SK-N-SH (cell line): ENCODE results near the gene NBEA. TPM values are rescaled to one million over a fixed set of nuclear protein-coding genes. Genes with fewer than 3 reads are reported as not detected.

Experiments
- CTCF ChIA-PET: fragments of 300-600, 350-600 bp; formaldehyde crosslinking; extraction: SDS; loops from one replicate; lab custom pipeline; 2021; lab: Yijun Ruan, JAX
- POLR2A ChIA-PET: fragments of 350-600 bp; sonication (Branson Sonifier 250); formaldehyde crosslinking; extraction: SDS; loops from one replicate; lab custom pipeline; 2020; ENCODE audit warnings: antibody characterized with exemption, inconsistent platforms; lab: Yijun Ruan, JAX
- DNase-seq: peaks from one replicate; pipeline ENCODE4 v3.0.0; 2012
- H2AFZ ChIP-seq: fragments of 200-600 bp; sonication (generic); 2 replicates; pipeline ENCODE4 v1.8.1; 2016; ENCODE audit warnings: antibody characterized with exemption, mild to moderate bottlenecking, low read depth
- H3F3A ChIP-seq: fragments of 200-600 bp; sonication (generic); replicated peaks from 2 replicates; pipeline ENCODE3; 2016; ENCODE audit warnings: antibody characterized with exemption, mild to moderate bottlenecking; ENCODE audit not compliant: insufficient read depth
- H3K27ac ChIP-seq, 2 experiments: fragments of 200-500 bp in 1 of 2; fragments of 200-600 bp in 1 of 2; sonication (Bioruptor generic) in 1 of 2; sonication (generic), shearing (Covaris generic) in 1 of 2; 2 replicates each; pipeline versions ENCODE4 v1.5.1 to v1.6.1; 2014 to 2016; ENCODE audit warnings: low read depth in 2 of 2, inconsistent platforms in 1 of 2, low read length in 1 of 2, mild to moderate bottlenecking in 1 of 2, mixed read lengths in 1 of 2
- H3K27me3 ChIP-seq: fragments of 200-600 bp; sonication (generic), shearing (Covaris generic); 2 replicates; pipeline ENCODE4 v1.6.1; 2016; ENCODE audit warnings: mixed run types; ENCODE audit not compliant: insufficient read depth
- H3K36me3 ChIP-seq, 2 experiments: fragments of 200-500 bp in 1 of 2; fragments of 200-600 bp in 1 of 2; sonication (Bioruptor generic) in 1 of 2; sonication (generic) in 1 of 2; replicated peaks in 1 of 2; 2 replicates each; pipeline versions ENCODE3 to v1.5.1; 2014 to 2016; ENCODE audit warnings: low read length in 1 of 2, mild to moderate bottlenecking in 1 of 2; ENCODE audit not compliant: insufficient read depth in 2 of 2, control insufficient read depth in 1 of 2
- H3K4me1 ChIP-seq, 2 experiments: fragments of 200-500 bp in 1 of 2; fragments of 200-600 bp in 1 of 2; sonication (Bioruptor generic) in 1 of 2; sonication (generic), shearing (Covaris generic) in 1 of 2; 2 replicates each; pipeline versions ENCODE4 v1.5.1 to v1.6.1; 2014 to 2016; ENCODE audit warnings: low read depth in 1 of 2, low read length in 1 of 2, mixed run types in 1 of 2; ENCODE audit not compliant: insufficient read depth in 2 of 2, control insufficient read depth in 1 of 2
- H3K4me2 ChIP-seq: fragments of 200-600 bp; sonication (generic), shearing (Covaris generic); 2 replicates; pipeline ENCODE4 v1.6.1; 2017; ENCODE audit warnings: mixed run types
- H3K4me3 ChIP-seq, 2 experiments: fragments of 200-500 bp in 1 of 2; fragments of 200-600 bp in 1 of 2; sonication (Bioruptor generic) in 1 of 2; sonication (generic), shearing (Covaris generic) in 1 of 2; 2 replicates each; pipeline versions ENCODE4 v1.5.1 to v1.8.1; 2014 to 2016; ENCODE audit warnings: low read depth in 2 of 2, inconsistent platforms in 1 of 2, low read length in 1 of 2, mild to moderate bottlenecking in 1 of 2, mixed read lengths in 1 of 2, moderate library complexity in 1 of 2
- H3K79me2 ChIP-seq: fragments of 200-600 bp; sonication (generic); 2 replicates; pipeline ENCODE4 v1.8.1; 2017; ENCODE audit warnings: mild to moderate bottlenecking; ENCODE audit not compliant: insufficient read depth
- H3K9ac ChIP-seq: fragments of 200-600 bp; sonication (generic); 2 replicates; pipeline ENCODE4 v1.6.1; 2017; ENCODE audit warnings: mixed run types
- H3K9me2 ChIP-seq: fragments of 200-600 bp; sonication (generic); 2 replicates; pipeline ENCODE4 v1.6.1; 2017; ENCODE audit warnings: mixed run types
- H3K9me3 ChIP-seq: fragments of 200-600 bp; sonication (generic); 2 replicates; pipeline ENCODE4 v1.6.1; 2017; ENCODE audit warnings: mixed run types, mild to moderate bottlenecking, moderate library complexity
- H4K20me1 ChIP-seq: fragments of 200-600 bp; sonication (generic); 2 replicates; pipeline ENCODE4 v1.6.1; 2017; ENCODE audit warnings: mild to moderate bottlenecking, mixed run types; ENCODE audit not compliant: insufficient read depth
- CTCF ChIP-seq: fragments of 200-600 bp; sonication (generic); IDR thresholded peaks from 2 replicates; pipeline ENCODE4 v1.6.1; 2017; ENCODE audit warnings: antibody characterized with exemption, mild to moderate bottlenecking, moderate library complexity
- ELF1 ChIP-seq: IDR thresholded peaks from 2 replicates; pipeline ENCODE4 v1.4.0; 2012
- FOSL2 ChIP-seq: IDR thresholded peaks from 2 replicates; pipeline ENCODE4 v1.4.0; 2012; ENCODE audit warnings: low read depth, mild to moderate bottlenecking, moderate library complexity, borderline replicate concordance
- FOXJ3 ChIP-seq: sonication (generic); formaldehyde crosslinking; IDR thresholded peaks from 2 replicates; pipeline ENCODE4 v1.5.1; 2020; ENCODE audit warnings: mild to moderate bottlenecking, missing genetic modification reagents
- FOXM1 ChIP-seq: IDR thresholded peaks from 2 replicates; pipeline ENCODE4 v1.4.0; 2012; ENCODE audit warnings: low read depth, mild to moderate bottlenecking
- IRF3 ChIP-seq: fragments of 150-350 bp; IDR thresholded peaks from 2 replicates; pipeline ENCODE4 v1.6.1; 2016; ENCODE audit warnings: mild to moderate bottlenecking, low read depth, low read length
- JUND ChIP-seq: IDR thresholded peaks from 2 replicates; pipeline ENCODE4 v1.4.0; 2012
- MEF2A ChIP-seq: IDR thresholded peaks from 2 replicates; pipeline ENCODE4 v1.4.0; 2012; ENCODE audit warnings: low read depth, borderline replicate concordance
- MXI1 ChIP-seq: IDR thresholded peaks from 2 replicates; pipeline ENCODE4 v1.6.1; 2012; ENCODE audit warnings: mild to moderate bottlenecking, low read depth, low read length, improper control_type of control experiment
- NFIC ChIP-seq: IDR thresholded peaks from 2 replicates; pipeline ENCODE4 v1.4.0; 2012; ENCODE audit warnings: borderline replicate concordance
- PBX3 ChIP-seq: IDR thresholded peaks from 2 replicates; pipeline ENCODE4; 2012
- REST ChIP-seq: IDR thresholded peaks from 2 replicates; pipeline ENCODE4 v1.6.1; 2012; ENCODE audit warnings: mild to moderate bottlenecking, low read depth, low read length, moderate library complexity
- RFX5 ChIP-seq: IDR thresholded peaks from 2 replicates; pipeline ENCODE4 v1.6.1; 2012; ENCODE audit warnings: mild to moderate bottlenecking, improper control_type of control experiment, low read length
- RXRA ChIP-seq: IDR thresholded peaks from 2 replicates; pipeline ENCODE4 v1.4.0; 2012; ENCODE audit warnings: low read depth, mild to moderate bottlenecking, borderline replicate concordance
- SIN3A ChIP-seq: IDR thresholded peaks from 2 replicates; pipeline ENCODE4 v1.6.1; 2012; ENCODE audit warnings: low read depth, mild to moderate bottlenecking, low read length, moderate library complexity, borderline replicate concordance
- SMC3 ChIP-seq: IDR thresholded peaks from 2 replicates; pipeline ENCODE4 v1.6.1; 2012; ENCODE audit warnings: low read depth, low read length, improper control_type of control experiment
- TAF1 ChIP-seq: IDR thresholded peaks from 2 replicates; pipeline ENCODE4 v1.6.1; 2012; ENCODE audit warnings: low read depth, mild to moderate bottlenecking, low read length, moderate library complexity, borderline replicate concordance
- USF1 ChIP-seq: IDR thresholded peaks from 2 replicates; pipeline ENCODE4 v1.4.0; 2012; ENCODE audit warnings: low read depth, borderline replicate concordance
- YY1 ChIP-seq: IDR thresholded peaks from 2 replicates; pipeline ENCODE4 v1.4.0; 2012; ENCODE audit warnings: low read depth, mild to moderate bottlenecking
- WGBS: methylation state at CpG from one replicate; pipeline ENCODE4 v1.1.6; 2017; ENCODE audit warnings: low lambda C conversion rate; 5-methylcytosine and 5-hydroxymethylcytosine counted together
- polyA plus RNA-seq, 3 experiments: library from polyadenylated mRNA; depleted of rRNA; stranded (reverse); fragments of >200 nt; gene quantifications; 2 replicates each; pipeline ENCODE4 v1.2.3, GENCODE V29; 2012

NBEA gene
- polyA plus RNA-seq, 1 of the 3 experiments (the other 2 are of a cell fraction): 12.3 TPM

GRCh38 chr13:35266412-35266811, 324.3 kb downstream of the NBEA start:
- Histone ChIP-seq H3F3A (no peaks in the 10 kb centered on the region), H3K79me2 (no peaks in the 10 kb centered on the region), H3K9ac (no peak overlapping the region), H3K4me2 (no peak overlapping the region), H3K36me3 (no peaks in the 10 kb centered on the region), H3K9me3 (peaks cover 3% of the 10 kb centered on the region; the same call in 1 of the 2 replicates), H3K27me3 (no peaks in the 10 kb centered on the region), H3K4me1 (no peaks in the 10 kb centered on the region), H3K4me3 (no peak overlapping the region), H2AFZ (no peak overlapping the region), H3K9me2 (no peaks in the 10 kb centered on the region), H4K20me1 (no peaks in the 10 kb centered on the region), H3K27ac (no peak overlapping the region)
- no peak for DNase-seq
- WGBS: 94% methylated on average over 3 of the region's 3 CpGs
- TF ChIP-seq SIN3A (no peak), TAF1 (no peak), IRF3 (no peak), FOXM1 (no peak)
- ChIA-PET CTCF (no interaction called here), POLR2A (no interaction called here)

DNA sequence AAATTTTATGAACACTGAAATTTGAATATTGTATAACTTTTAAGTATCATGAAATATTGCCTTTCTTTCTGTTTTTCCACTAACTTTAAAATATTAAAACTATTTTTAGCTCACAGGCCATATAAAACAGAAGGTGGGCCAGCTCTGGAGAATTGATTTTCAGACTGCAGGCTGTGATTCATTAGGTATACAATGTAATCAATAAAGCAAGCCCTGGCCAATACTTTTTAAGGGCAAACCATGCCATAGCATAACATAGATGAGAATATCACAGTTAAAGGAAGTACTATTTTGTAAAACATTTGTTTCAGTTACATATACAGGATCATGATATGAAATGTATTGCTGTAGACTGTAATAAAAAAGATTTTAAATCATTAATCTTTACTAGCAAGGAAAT, 336.8 kb downstream of the NBEA start:
- ChIA-PET POLR2A (no interaction called here), CTCF (no interaction called here)
- no peaks in the 10 kb centered on the region for H3K79me2 ChIP-seq
- H3K4me2 ChIP-seq: no peak overlapping the region
- TF ChIP-seq SIN3A (no peak), ELF1 (no peak), IRF3 (no peak), FOSL2 (no peak), NFIC (no peak), YY1 (no peak), JUND (no peak), SMC3 (no peak), TAF1 (no peak), PBX3 (no peak), RFX5 (no peak), MEF2A (no peak), USF1 (no peak), CTCF (no peak), REST (no peak), RXRA (no peak), FOXJ3 (CRISPR knock-in tag) (no peak), MXI1 (no peak)
- no peak for DNase-seq
- H3K9ac ChIP-seq: no peak overlapping the region
- no peaks in the 10 kb centered on the region for H3K27me3 ChIP-seq
- no peak overlapping the region for H2AFZ ChIP-seq
- no peaks in the 10 kb centered on the region; a peak in 1 of 4 replicates for H3K4me1 ChIP-seq
- H3K27ac ChIP-seq: no peak overlapping the region
- no peak overlapping the region for H3K4me3 ChIP-seq
- H3K9me3 ChIP-seq: no peaks in the 10 kb centered on the region
- H3K36me3 ChIP-seq: no peaks in the 10 kb centered on the region
- H4K20me1 ChIP-seq: no peaks in the 10 kb centered on the region
- H3K9me2 ChIP-seq: no peaks in the 10 kb centered on the region
- no peaks in the 10 kb centered on the region for H3F3A ChIP-seq
